HepG2 (cell line): ENCODE measurements around the gene NEU1. TPM values are rescaled to one million over a fixed set of nuclear protein-coding genes. Genes with fewer than 3 reads are reported as not detected.
A peak's percentile ranks its signal among the peaks of the same experiment; 100 is the strongest.

ENCODE experiments used
- ARID3A ChIP-seq: IDR thresholded peaks from 2 replicates; pipeline ENCODE4 v1.6.1; 2012; ENCODE audit warnings: low read depth, low read length, improper control_type of control experiment
- ATF3 ChIP-seq: sonication (generic); formaldehyde crosslinking; IDR thresholded peaks from 2 replicates; pipeline ENCODE4 v1.4.0; 2020; ENCODE audit warnings: missing genetic modification reagents
- CBX5 ChIP-seq: sonication (generic); formaldehyde crosslinking; IDR thresholded peaks from 2 replicates; pipeline ENCODE4 v1.4.0; 2020; ENCODE audit warnings: missing genetic modification reagents, borderline replicate concordance
- CREB1 ChIP-seq, 2 experiments: fragments of 450-650 bp in 1 of 2; IDR thresholded peaks; 2 replicates each; pipeline ENCODE4 v1.6.1; 2016 to 2017; ENCODE audit warnings: control low read depth in 1 of 2, mild to moderate bottlenecking in 1 of 2, missing compliant biosample characterization in 1 of 2, missing genetic modification characterization in 1 of 2
- HCFC1 ChIP-seq: fragments of 150-350 bp; IDR thresholded peaks from 2 replicates; pipeline ENCODE4 v1.6.1; 2014; ENCODE audit warnings: low read depth, low read length
- IRF2 ChIP-seq: IDR thresholded peaks from 2 replicates; pipeline ENCODE4 v1.6.1; 2018; ENCODE audit warnings: missing genetic modification reagents, missing compliant biosample characterization
- KDM5B ChIP-seq: sonication (generic); formaldehyde crosslinking; IDR thresholded peaks from 2 replicates; pipeline ENCODE4 v1.4.0; 2020; ENCODE audit warnings: missing genetic modification reagents, mild to moderate bottlenecking, borderline replicate concordance
- KLF15 ChIP-seq: sonication (generic); formaldehyde crosslinking; IDR thresholded peaks from 2 replicates; pipeline ENCODE4 v1.8.1; 2023; ENCODE audit warnings: borderline replicate concordance, mild to moderate bottlenecking, inconsistent platforms, missing genetic modification reagents, mixed read lengths
- MAF1 ChIP-seq: sonication (generic); formaldehyde crosslinking; IDR thresholded peaks from 2 replicates; pipeline ENCODE4 v1.5.0; 2020; ENCODE audit warnings: missing genetic modification reagents, borderline replicate concordance
- MIXL1 ChIP-seq: IDR thresholded peaks from 2 replicates; pipeline ENCODE4 v1.6.1; 2016
- NFRKB ChIP-seq: fragments of 450-650 bp; IDR thresholded peaks from 2 replicates; pipeline ENCODE4 v1.6.1; 2017
- PPARG ChIP-seq: conservative IDR thresholded peaks from 2 replicates; pipeline ENCODE4 v1.6.1; 2016; ENCODE audit warnings: missing biosample characterization, missing genetic modification reagents
- SKI ChIP-seq: fragments of 450-650 bp; IDR thresholded peaks from one replicate; pipeline ENCODE4 v1.6.1; 2018; ENCODE audit warnings: mild to moderate bottlenecking; ENCODE audit not compliant: partially characterized antibody
- SKIL ChIP-seq: sonication (generic); formaldehyde crosslinking; IDR thresholded peaks from 2 replicates; pipeline ENCODE4 v1.8.0; 2022; ENCODE audit warnings: missing genetic modification reagents, mild to moderate bottlenecking, moderate library complexity, borderline replicate concordance
- SRF ChIP-seq: IDR thresholded peaks from 2 replicates; pipeline ENCODE4 v1.6.1; 2011; ENCODE audit warnings: mild to moderate bottlenecking, low read depth, low read length, moderate library complexity
- TBX2 ChIP-seq: sonication (generic); formaldehyde crosslinking; IDR thresholded peaks from 2 replicates; pipeline ENCODE4 v1.5.0; 2020; ENCODE audit warnings: missing genetic modification reagents, mild to moderate bottlenecking, borderline replicate concordance
- TBX3 ChIP-seq: fragments of 450-650 bp; IDR thresholded peaks from 2 replicates; pipeline ENCODE4 v1.6.1; 2017; ENCODE audit warnings: antibody characterized with exemption, mild to moderate bottlenecking, inconsistent platforms, borderline replicate concordance
- TRIM24 ChIP-seq: sonication (generic); formaldehyde crosslinking; IDR thresholded peaks from 2 replicates; pipeline ENCODE4 v1.8.0; 2022; ENCODE audit warnings: mild to moderate bottlenecking, missing genetic modification reagents
- ZBTB20 ChIP-seq: sonication (generic); formaldehyde crosslinking; IDR thresholded peaks from 2 replicates; pipeline ENCODE4 v1.8.1; 2023; ENCODE audit warnings: missing genetic modification reagents, low read depth, mild to moderate bottlenecking, borderline replicate concordance
- ZBTB3 ChIP-seq: sonication (generic); formaldehyde crosslinking; IDR thresholded peaks from 2 replicates; pipeline ENCODE4 v1.4.0; 2020; ENCODE audit warnings: low read depth, mild to moderate bottlenecking, moderate library complexity, missing genetic modification reagents, borderline replicate concordance
- ZNF20 ChIP-seq: sonication (generic); formaldehyde crosslinking; IDR thresholded peaks from 2 replicates; pipeline ENCODE4 v1.4.0; 2020; ENCODE audit warnings: mild to moderate bottlenecking, moderate library complexity, missing genetic modification reagents
- ZNF224 ChIP-seq: sonication (generic); formaldehyde crosslinking; IDR thresholded peaks from 2 replicates; pipeline ENCODE4 v1.5.0; 2020; ENCODE audit warnings: mild to moderate bottlenecking, missing genetic modification reagents
- ZNF234 ChIP-seq: sonication (generic); formaldehyde crosslinking; conservative IDR thresholded peaks from 2 replicates; pipeline ENCODE4 v1.5.1; 2020; ENCODE audit warnings: mild to moderate bottlenecking, missing genetic modification reagents
- ZNF562 ChIP-seq: sonication (generic); formaldehyde crosslinking; IDR thresholded peaks from 2 replicates; pipeline ENCODE4 v1.8.0; 2022; ENCODE audit warnings: missing genetic modification reagents, borderline replicate concordance
- ZNF570 ChIP-seq: sonication (generic); formaldehyde crosslinking; IDR thresholded peaks from 2 replicates; pipeline ENCODE4 v1.4.0; 2020; ENCODE audit warnings: mild to moderate bottlenecking, missing genetic modification reagents, borderline replicate concordance
- polyA plus RNA-seq, 8 experiments: library from polyadenylated mRNA; depleted of rRNA in 3 of 8; stranded (reverse) in 7 of 8; unstranded in 1 of 8; fragments of >200 nt; fragmentation: Illumina TruSeq in 4 of 8; extraction: Trizol in 4 of 8; gene quantifications; 2 replicates each; pipeline versions ENCODE4 v1.2.1 to v1.2.3, GENCODE V29; 2011 to 2016; ENCODE audit warnings: low read depth in 4 of 8, missing spikeins in 1 of 8, mixed read lengths in 1 of 8; ENCODE audit not compliant: insufficient read depth in 1 of 8
- total RNA-seq, 5 experiments: library from RNA; depleted of rRNA; stranded (reverse); fragments of >200 nt; fragmentation: Illumina TruSeq; extraction: Trizol; gene quantifications; 2 replicates each; pipeline ENCODE4 v1.2.3, GENCODE V29; 2016; ENCODE audit warnings: low read depth in 1 of 5

The NEU1 gene
- total and polyA plus RNA-seq, 2 of the 13 experiments (the other 11 are each of a cell fraction or from before 2014, with no cell fraction given), result 215 to 297 TPM

GRCh38 chr6:31815025-31815838 is 47.4 kb downstream of the NEU1 start, which contains the start of the genes HSPA1A and HSPA1L (continued):
- 0 out of 2 replicates have a peak, but pooled peaks have one; percentile 19 for TF ChIP-seq ZBTB20 (CRISPR knock-in tag)
- TF ChIP-seq ZNF20 (CRISPR knock-in tag), result no peak
- TF ChIP-seq ZNF224 (CRISPR knock-in tag), result no peak
- TF ChIP-seq ZNF570 (CRISPR knock-in tag), result no peak
- no peak for TF ChIP-seq SRF
- TF ChIP-seq MAF1 (CRISPR knock-in tag), result no peak
- TF ChIP-seq ZNF562 (CRISPR knock-in tag), result no peak
- TF ChIP-seq NFRKB, result no peak
- TF ChIP-seq TRIM24 (CRISPR knock-in tag), result no peak
- no peak; the same call in 1 of the 2 replicates for TF ChIP-seq TBX2 (CRISPR knock-in tag)
- no peak for TF ChIP-seq ATF3 (CRISPR knock-in tag)
- 0 out of 2 replicates have a peak, but pooled peaks have one; percentile 12 for TF ChIP-seq CREB1 (IDR thresholded peaks at IDR 0.05)
- TF ChIP-seq CREB1 (CRISPR knock-in tag; IDR thresholded peaks at IDR 0.05), result no peak; the same call in 1 of the 2 replicates
- no peak for TF ChIP-seq TBX3
- TF ChIP-seq CBX5 (CRISPR knock-in tag), result no peak
- no peak for TF ChIP-seq ZBTB3 (CRISPR knock-in tag)
- peak; percentile 64; the same call in 1 of the 2 replicates for TF ChIP-seq IRF2 (CRISPR knock-in tag)
- TF ChIP-seq HCFC1, result no peak
- peak; percentile 65 for TF ChIP-seq KDM5B (CRISPR knock-in tag)
- peak; percentile 40; the same call in 1 of the 2 replicates for TF ChIP-seq MIXL1 (CRISPR knock-in tag)
- TF ChIP-seq SKIL (CRISPR knock-in tag), result peak; percentile 37; the same call in 1 of the 2 replicates
- TF ChIP-seq ARID3A, result no peak; the same call in 1 of the 2 replicates
- TF ChIP-seq PPARG, result 0 out of 2 replicates have a peak, but pooled peaks have one; percentile 40
- no peak for TF ChIP-seq SKI
- TF ChIP-seq KLF15 (CRISPR knock-in tag), result no peak
- TF ChIP-seq ZNF234, result no peak
